ENCODE data around the gene CSTPP1. TPM values are rescaled to one million over a fixed set of nuclear protein-coding genes. Genes with fewer than 3 reads are reported as not detected.
"Not testable (repeated sequence)": the region's sequence is repeated elsewhere in the genome, so short reads cannot be mapped to it uniquely, and the experiment has no call there.

Gene CSTPP1
- total RNA-seq, 1 donor, result 5.8 TPM

- H3K9me3 ChIP-seq (ENCODE audit: low read depth, low read length), result no peaks in the 10 kb centered on the region
- no peak overlapping the region for H3K4me3 ChIP-seq (ENCODE audit: low read length)
- no peaks in the 10 kb centered on the region for H3K4me1 ChIP-seq (ENCODE audit: insufficient read depth, low read length)
- H3K27me3 ChIP-seq (ENCODE audit: insufficient read depth, low read length), result no peaks in the 10 kb centered on the region
Observed at GRCh38 chr11:47111318-47111804, 174.8 kb downstream of the CSTPP1 start.

GRCh38 chr11:47112941-47113340, 176.4 kb downstream of the CSTPP1 start:
- not testable (repeated sequence) for H3K27me3 ChIP-seq (ENCODE audit: insufficient read depth, low read length); H3K4me1 ChIP-seq (ENCODE audit: insufficient read depth, low read length); H3K9me3 ChIP-seq (ENCODE audit: low read depth, low read length); H3K4me3 ChIP-seq (ENCODE audit: low read length)

- not testable (repeated sequence) for H3K4me1 ChIP-seq (ENCODE audit: insufficient read depth, low read length); H3K27me3 ChIP-seq (ENCODE audit: insufficient read depth, low read length); H3K9me3 ChIP-seq (ENCODE audit: low read depth, low read length); H3K4me3 ChIP-seq (ENCODE audit: low read length)
Observed at GRCh38 chr11:47118958-47119688, 182.6 kb downstream of the CSTPP1 start.

- H3K4me3 ChIP-seq (ENCODE audit: low read length), result no peak overlapping the region
- H3K27me3 ChIP-seq (ENCODE audit: insufficient read depth, low read length), result no peaks in the 10 kb centered on the region
- no peaks in the 10 kb centered on the region for H3K4me1 ChIP-seq (ENCODE audit: insufficient read depth, low read length)
- no peaks in the 10 kb centered on the region for H3K9me3 ChIP-seq (ENCODE audit: low read depth, low read length)
Observed at GRCh38 chr11:47121056-47121455, 184.5 kb downstream of the CSTPP1 start.

GRCh38 chr11:47121731-47122130, 185.2 kb downstream of the CSTPP1 start:
- Histone ChIP-seq H3K4me1 (ENCODE audit: insufficient read depth, low read length) (no peaks in the 10 kb centered on the region), H3K27me3 (ENCODE audit: insufficient read depth, low read length) (no peaks in the 10 kb centered on the region), H3K9me3 (ENCODE audit: low read depth, low read length) (no peaks in the 10 kb centered on the region), H3K4me3 (ENCODE audit: low read length) (no peak overlapping the region)

GRCh38 chr11:47123094-47123493, 186.5 kb downstream of the CSTPP1 start:
- no peaks in the 10 kb centered on the region for H3K9me3 ChIP-seq (ENCODE audit: low read depth, low read length)
- no peaks in the 10 kb centered on the region for H3K4me1 ChIP-seq (ENCODE audit: insufficient read depth, low read length)
- no peak overlapping the region for H3K4me3 ChIP-seq (ENCODE audit: low read length)
- no peaks in the 10 kb centered on the region for H3K27me3 ChIP-seq (ENCODE audit: insufficient read depth, low read length)

- Histone ChIP-seq H3K27me3 (ENCODE audit: insufficient read depth, low read length) (no peaks in the 10 kb centered on the region), H3K4me3 (ENCODE audit: low read length) (no peak overlapping the region), H3K4me1 (ENCODE audit: insufficient read depth, low read length) (no peaks in the 10 kb centered on the region), H3K9me3 (ENCODE audit: low read depth, low read length) (no peaks in the 10 kb centered on the region)
Observed at GRCh38 chr11:47124675-47125074, 188.1 kb downstream of the CSTPP1 start.

- no peaks in the 10 kb centered on the region for H3K27me3 ChIP-seq (ENCODE audit: insufficient read depth, low read length)
- no peaks in the 10 kb centered on the region for H3K4me1 ChIP-seq (ENCODE audit: insufficient read depth, low read length)
- no peaks in the 10 kb centered on the region for H3K9me3 ChIP-seq (ENCODE audit: low read depth, low read length)
- H3K4me3 ChIP-seq (ENCODE audit: low read length), result no peak overlapping the region
Observed at GRCh38 chr11:47125083-47125482, 188.5 kb downstream of the CSTPP1 start.

GRCh38 chr11:47127213-47127612, 190.7 kb downstream of the CSTPP1 start:
- Histone ChIP-seq H3K9me3 (ENCODE audit: low read depth, low read length) (no peaks in the 10 kb centered on the region), H3K27me3 (ENCODE audit: insufficient read depth, low read length) (no peaks in the 10 kb centered on the region), H3K4me3 (ENCODE audit: low read length) (no peak overlapping the region), H3K4me1 (ENCODE audit: insufficient read depth, low read length) (no peaks in the 10 kb centered on the region)

GRCh38 chr11:47130543-47130942, 194.0 kb downstream of the CSTPP1 start:
- Histone ChIP-seq H3K4me3 (ENCODE audit: low read length) (no peak overlapping the region), H3K27me3 (ENCODE audit: insufficient read depth, low read length) (no peaks in the 10 kb centered on the region), H3K9me3 (ENCODE audit: low read depth, low read length) (no peaks in the 10 kb centered on the region), H3K4me1 (ENCODE audit: insufficient read depth, low read length) (no peaks in the 10 kb centered on the region)

GRCh38 chr11:47131136-47131535, 194.6 kb downstream of the CSTPP1 start:
- no peaks in the 10 kb centered on the region for H3K27me3 ChIP-seq (ENCODE audit: insufficient read depth, low read length)
- no peaks in the 10 kb centered on the region for H3K9me3 ChIP-seq (ENCODE audit: low read depth, low read length)
- H3K4me3 ChIP-seq (ENCODE audit: low read length), result no peak overlapping the region
- no peaks in the 10 kb centered on the region for H3K4me1 ChIP-seq (ENCODE audit: insufficient read depth, low read length)

GRCh38 chr11:47132490-47132889, 195.9 kb downstream of the CSTPP1 start:
- no peaks in the 10 kb centered on the region for H3K27me3 ChIP-seq (ENCODE audit: insufficient read depth, low read length)
- H3K4me1 ChIP-seq (ENCODE audit: insufficient read depth, low read length), result no peaks in the 10 kb centered on the region
- no peak overlapping the region for H3K4me3 ChIP-seq (ENCODE audit: low read length)
- H3K9me3 ChIP-seq (ENCODE audit: low read depth, low read length), result no peaks in the 10 kb centered on the region

- no peaks in the 10 kb centered on the region for H3K4me1 ChIP-seq (ENCODE audit: insufficient read depth, low read length)
- H3K27me3 ChIP-seq (ENCODE audit: insufficient read depth, low read length), result no peaks in the 10 kb centered on the region
- no peaks in the 10 kb centered on the region for H3K9me3 ChIP-seq (ENCODE audit: low read depth, low read length)
- H3K4me3 ChIP-seq (ENCODE audit: low read length), result no peak overlapping the region
Observed at GRCh38 chr11:47132981-47133380, 196.4 kb downstream of the CSTPP1 start.

- no peaks in the 10 kb centered on the region for H3K4me1 ChIP-seq (ENCODE audit: insufficient read depth, low read length)
- no peaks in the 10 kb centered on the region for H3K27me3 ChIP-seq (ENCODE audit: insufficient read depth, low read length)
- no peak overlapping the region for H3K4me3 ChIP-seq (ENCODE audit: low read length)
- H3K9me3 ChIP-seq (ENCODE audit: low read depth, low read length), result no peaks in the 10 kb centered on the region
Observed at GRCh38 chr11:47136327-47136726, 199.8 kb downstream of the CSTPP1 start.

GRCh38 chr11:47136921-47137320, 200.4 kb downstream of the CSTPP1 start:
- no peaks in the 10 kb centered on the region for H3K9me3 ChIP-seq (ENCODE audit: low read depth, low read length)

GRCh38 chr11:47137476-47137875, 200.9 kb downstream of the CSTPP1 start:
- H3K4me3 ChIP-seq (ENCODE audit: low read length), result no peak overlapping the region
- no peaks in the 10 kb centered on the region for H3K27me3 ChIP-seq (ENCODE audit: insufficient read depth, low read length)
- H3K4me1 ChIP-seq (ENCODE audit: insufficient read depth, low read length), result no peaks in the 10 kb centered on the region
- H3K9me3 ChIP-seq (ENCODE audit: low read depth, low read length), result no peaks in the 10 kb centered on the region

More at GRCh38 chr11:47136921-47137320, 200.4 kb downstream of the CSTPP1 start:
- no peaks in the 10 kb centered on the region for H3K27me3 ChIP-seq (ENCODE audit: insufficient read depth, low read length)
- no peak overlapping the region for H3K4me3 ChIP-seq (ENCODE audit: low read length)
- no peaks in the 10 kb centered on the region for H3K4me1 ChIP-seq (ENCODE audit: insufficient read depth, low read length)
